Lower lobe of right lung (tissue), 2 donors: ENCODE data around the gene MAK. TPM values are rescaled to one million over a fixed set of nuclear protein-coding genes. Genes with fewer than 3 reads are reported as not detected.
"Not testable (repeated sequence)": the region's sequence is repeated elsewhere in the genome, so short reads cannot be mapped to it uniquely, and the experiment has no call there.

Experiments
- ATAC-seq, 2 donors: fragments of 200-7000 bp; cut with Tn5 transposase; one replicate each; pipeline ENCODE4 v1.9.1; 2020 to 2022; ENCODE audit warnings: mild to moderate bottlenecking in 2 of 2, moderate library complexity in 2 of 2
- DNase-seq: peaks from one replicate; pipeline ENCODE4 v3.0.0-alpha.2; 2020
- H3K27ac ChIP-seq: fragments of 200-600 bp; one replicate; pipeline ENCODE4 v1.8.0; 2022
- H3K27me3 ChIP-seq: fragments of 200-600 bp; one replicate; pipeline ENCODE4 v1.8.0; 2022; ENCODE audit warnings: low read depth
- H3K36me3 ChIP-seq: fragments of 200-600 bp; one replicate; pipeline ENCODE4 v1.8.0; 2022; ENCODE audit warnings: mild to moderate bottlenecking
- H3K4me1 ChIP-seq: fragments of 200-600 bp; one replicate; pipeline ENCODE4 v1.8.0; 2022
- H3K4me3 ChIP-seq: fragments of 200-600 bp; one replicate; pipeline ENCODE4 v1.8.0; 2022; ENCODE audit warnings: mild to moderate bottlenecking
- H3K9me3 ChIP-seq: fragments of 200-600 bp; one replicate; pipeline ENCODE4 v1.8.0; 2022
- CTCF ChIP-seq: fragments of 200-600 bp; IDR thresholded peaks from one replicate; pipeline ENCODE4 v1.8.0; 2022; ENCODE audit warnings: antibody characterized with exemption, mild to moderate bottlenecking
- intact Hi-C: fragments of 100-400 bp; cut with DNase I; formaldehyde crosslinking; loops from one replicate; pipeline ENCODE4 v1.11.0; 2022
- total RNA-seq: library from RNA; stranded (reverse); fragmentation: NEBNext Ultra II Directional; extraction: Animal tissue kit (Norgen Biotek cat#: 25700); gene quantifications from one replicate; pipeline ENCODE4 v1.2.1, GENCODE V29; 2021
- donor health status: DM: no; HTN: yes; CAD: no; lungs with severe emphysema.

MAK gene
- total RNA-seq, 1 donor from 2014 or later = 1.3 TPM

GRCh38 chr6:10745116-10745515, 93.2 kb downstream of the MAK start:
- ATAC-seq (no peak), DNase-seq (no peak)
- intact Hi-C loops = no loop called here
- Histone ChIP-seq H3K27ac (no peak overlapping the region), H3K9me3 (no peaks in the 10 kb centered on the region), H3K27me3 (no peaks in the 10 kb centered on the region), H3K4me3 (no peak overlapping the region), H3K4me1 (peaks cover 25% of the 10 kb centered on the region), H3K36me3 (peaks cover 14% of the 10 kb centered on the region)
- no peak for TF ChIP-seq CTCF

GRCh38 chr6:10743515-10743914, 94.8 kb downstream of the MAK start:
- peaks cover 10% of the 10 kb centered on the region for H3K4me1 ChIP-seq
- no peak for TF ChIP-seq CTCF
- DNase-seq (no peak), ATAC-seq (no peak)
- intact Hi-C loops = no loop called here
- H3K9me3 ChIP-seq = no peaks in the 10 kb centered on the region
- no peaks in the 10 kb centered on the region for H3K27me3 ChIP-seq
- no peak overlapping the region for H3K4me3 ChIP-seq
- no peak overlapping the region for H3K27ac ChIP-seq
- H3K36me3 ChIP-seq = peaks cover 9% of the 10 kb centered on the region

GRCh38 chr6:10742251-10742650, 96.1 kb downstream of the MAK start:
- peaks cover 9% of the 10 kb centered on the region for H3K36me3 ChIP-seq
- H3K4me1 ChIP-seq = peaks cover 7% of the 10 kb centered on the region
- DNase-seq (no peak), ATAC-seq (no peak)
- H3K27ac ChIP-seq = no peak overlapping the region
- no peak for TF ChIP-seq CTCF
- no peaks in the 10 kb centered on the region for H3K27me3 ChIP-seq
- H3K9me3 ChIP-seq = no peaks in the 10 kb centered on the region
- intact Hi-C loops = no loop called here
- H3K4me3 ChIP-seq = no peak overlapping the region

GRCh38 chr6:10741643-10742042, 96.7 kb downstream of the MAK start:
- H3K4me1 ChIP-seq, H3K36me3 ChIP-seq, H3K27me3 ChIP-seq, H3K9me3 ChIP-seq, DNase-seq, ATAC-seq, H3K4me3 ChIP-seq, H3K27ac ChIP-seq, intact Hi-C loops: not testable (repeated sequence)

- no peak for TF ChIP-seq CTCF
- ATAC-seq (no peak), DNase-seq (no peak)
- Histone ChIP-seq H3K27me3 (no peaks in the 10 kb centered on the region), H3K27ac (no peak overlapping the region), H3K9me3 (no peaks in the 10 kb centered on the region), H3K36me3 (peaks cover 9% of the 10 kb centered on the region), H3K4me1 (no peaks in the 10 kb centered on the region), H3K4me3 (no peak overlapping the region)
- intact Hi-C loops = no loop called here
Observed at GRCh38 chr6:10740061-10740460, 98.3 kb downstream of the MAK start.

- DNase-seq (no peak), ATAC-seq (no peak)
- peaks cover 15% of the 10 kb centered on the region for H3K36me3 ChIP-seq
- intact Hi-C loops = no loop called here
- H3K4me3 ChIP-seq = no peak overlapping the region
- TF ChIP-seq CTCF = no peak
- no peaks in the 10 kb centered on the region for H3K9me3 ChIP-seq
- no peaks in the 10 kb centered on the region for H3K4me1 ChIP-seq
- no peaks in the 10 kb centered on the region for H3K27me3 ChIP-seq
- H3K27ac ChIP-seq = no peak overlapping the region
Observed at GRCh38 chr6:10736731-10737130, 101.6 kb downstream of the MAK start.
